ENCODE results near the gene TBX2. TPM values are rescaled to one million over a fixed set of nuclear protein-coding genes. Genes with fewer than 3 reads are reported as not detected.

Gene TBX2
- total and polyA plus RNA-seq, 2 of the 13 experiments (the other 11 are each of a cell fraction or from before 2014, with no cell fraction given): 2.8 to 15.3 TPM

DNA sequence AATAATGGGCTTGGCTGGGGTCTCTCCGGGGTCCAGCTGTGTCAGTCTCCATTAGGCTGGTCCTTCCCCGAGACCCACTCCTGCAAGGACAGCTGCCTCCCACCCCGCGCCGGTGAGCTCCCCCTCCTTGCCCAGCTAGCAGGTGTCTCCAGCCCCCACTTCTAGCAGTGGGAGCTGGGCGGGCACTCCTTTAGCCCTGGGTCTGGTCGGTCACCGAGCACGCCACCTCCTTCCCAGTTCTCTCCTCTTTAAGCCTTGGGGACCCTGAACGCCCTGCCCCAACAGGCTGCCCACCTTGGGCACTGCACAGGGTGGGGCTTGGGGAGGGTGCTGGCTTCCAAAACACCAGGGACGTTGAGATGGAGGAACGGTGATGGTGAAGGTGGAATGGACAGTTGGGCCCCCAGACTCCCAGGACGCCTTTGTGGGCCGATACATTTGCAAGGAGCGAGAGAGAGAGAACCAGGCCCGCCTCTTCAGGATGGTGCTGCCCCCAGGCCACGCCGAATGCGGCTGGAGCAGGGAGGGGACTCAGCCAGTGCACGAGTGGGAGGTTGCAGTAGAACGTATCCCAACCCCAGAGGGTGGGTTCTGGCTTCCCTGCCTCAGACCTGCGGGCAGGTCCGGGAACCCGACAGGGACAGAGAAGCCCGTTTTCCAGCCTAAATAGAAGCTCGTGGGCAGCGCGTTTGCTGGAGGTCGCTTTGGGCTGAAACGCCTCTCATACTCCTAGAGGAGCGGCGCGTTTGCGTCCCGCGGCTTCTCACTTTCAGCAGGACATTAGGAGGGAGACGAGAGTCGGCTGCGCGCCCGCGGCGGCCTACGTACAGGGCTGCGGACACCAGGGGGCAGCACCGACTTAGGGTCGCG, 10.7 kb downstream of the TBX2 start (continued):
- TF ChIP-seq, protein P1, sequence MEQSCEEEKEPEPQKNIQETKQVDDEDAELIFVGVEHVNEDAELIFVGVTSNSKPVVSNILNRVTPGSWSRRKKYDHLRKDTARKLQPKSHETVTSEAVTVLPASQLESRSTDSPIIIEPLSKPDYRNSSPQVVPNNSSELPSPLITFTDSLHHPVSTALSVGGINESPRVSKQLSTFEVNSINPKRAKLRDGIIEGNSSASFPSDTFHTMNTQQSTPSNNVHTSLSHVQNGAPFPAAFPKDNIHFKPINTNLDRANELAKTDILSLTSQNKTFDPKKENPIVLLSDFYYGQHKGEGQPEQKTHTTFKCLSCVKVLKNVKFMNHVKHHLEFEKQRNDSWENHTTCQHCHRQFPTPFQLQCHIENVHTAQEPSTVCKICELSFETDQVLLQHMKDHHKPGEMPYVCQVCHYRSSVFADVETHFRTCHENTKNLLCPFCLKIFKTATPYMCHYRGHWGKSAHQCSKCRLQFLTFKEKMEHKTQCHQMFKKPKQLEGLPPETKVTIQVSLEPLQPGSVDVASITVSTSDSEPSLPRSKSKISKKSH (CRISPR knock-in tag; IDR thresholded peaks at IDR 0.05; ENCODE audit: borderline replicate concordance): peak; percentile 38; the same call in 1 of the 2 replicates
- TF ChIP-seq NFRKB (IDR thresholded peaks at IDR 0.05) (no peak), DPF2 (CRISPR knock-in tag; IDR thresholded peaks at IDR 0.05; ENCODE audit: borderline replicate concordance, low read depth) (no peak), ZSCAN9 (CRISPR knock-in tag; IDR thresholded peaks at IDR 0.05; ENCODE audit: borderline replicate concordance) (no peak), ZBTB38 (CRISPR knock-in tag; IDR thresholded peaks at IDR 0.05) (peak; percentile 21; the same call in 1 of the 2 replicates), TMF1 (CRISPR knock-in tag; IDR thresholded peaks at IDR 0.05; ENCODE audit: low read depth) (no peak), SRSF4 (IDR thresholded peaks at IDR 0.05; ENCODE audit: low read depth, low read length, poor library complexity, severe bottlenecking) (no peak), MAFG (CRISPR knock-in tag; IDR thresholded peaks at IDR 0.05) (no peak), GZF1 (CRISPR knock-in tag; IDR thresholded peaks at IDR 0.05) (no peak), ELF4 (CRISPR knock-in tag; IDR thresholded peaks at IDR 0.05; ENCODE audit: borderline replicate concordance) (no peak), MLLT10 (CRISPR knock-in tag; IDR thresholded peaks at IDR 0.05) (no peak), AGO2 (optimal IDR thresholded peaks at IDR 0.05; ENCODE audit: low read depth, low read length) (peak; percentile 78), ZNF768 (CRISPR knock-in tag; IDR thresholded peaks at IDR 0.05) (peak; percentile 26; the same call in 1 of the 2 replicates), ZNF121 (CRISPR knock-in tag; IDR thresholded peaks at IDR 0.05) (no peak), ATRX (CRISPR knock-in tag; IDR thresholded peaks at IDR 0.05; ENCODE audit: borderline replicate concordance) (no peak)
- TF ChIP-seq, protein P2, sequence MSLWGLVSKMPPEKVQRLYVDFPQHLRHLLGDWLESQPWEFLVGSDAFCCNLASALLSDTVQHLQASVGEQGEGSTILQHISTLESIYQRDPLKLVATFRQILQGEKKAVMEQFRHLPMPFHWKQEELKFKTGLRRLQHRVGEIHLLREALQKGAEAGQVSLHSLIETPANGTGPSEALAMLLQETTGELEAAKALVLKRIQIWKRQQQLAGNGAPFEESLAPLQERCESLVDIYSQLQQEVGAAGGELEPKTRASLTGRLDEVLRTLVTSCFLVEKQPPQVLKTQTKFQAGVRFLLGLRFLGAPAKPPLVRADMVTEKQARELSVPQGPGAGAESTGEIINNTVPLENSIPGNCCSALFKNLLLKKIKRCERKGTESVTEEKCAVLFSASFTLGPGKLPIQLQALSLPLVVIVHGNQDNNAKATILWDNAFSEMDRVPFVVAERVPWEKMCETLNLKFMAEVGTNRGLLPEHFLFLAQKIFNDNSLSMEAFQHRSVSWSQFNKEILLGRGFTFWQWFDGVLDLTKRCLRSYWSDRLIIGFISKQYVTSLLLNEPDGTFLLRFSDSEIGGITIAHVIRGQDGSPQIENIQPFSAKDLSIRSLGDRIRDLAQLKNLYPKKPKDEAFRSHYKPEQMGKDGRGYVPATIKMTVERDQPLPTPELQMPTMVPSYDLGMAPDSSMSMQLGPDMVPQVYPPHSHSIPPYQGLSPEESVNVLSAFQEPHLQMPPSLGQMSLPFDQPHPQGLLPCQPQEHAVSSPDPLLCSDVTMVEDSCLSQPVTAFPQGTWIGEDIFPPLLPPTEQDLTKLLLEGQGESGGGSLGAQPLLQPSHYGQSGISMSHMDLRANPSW (CRISPR knock-in tag; IDR thresholded peaks at IDR 0.05; ENCODE audit: borderline replicate concordance): no peak
- TF ChIP-seq, protein P3, sequence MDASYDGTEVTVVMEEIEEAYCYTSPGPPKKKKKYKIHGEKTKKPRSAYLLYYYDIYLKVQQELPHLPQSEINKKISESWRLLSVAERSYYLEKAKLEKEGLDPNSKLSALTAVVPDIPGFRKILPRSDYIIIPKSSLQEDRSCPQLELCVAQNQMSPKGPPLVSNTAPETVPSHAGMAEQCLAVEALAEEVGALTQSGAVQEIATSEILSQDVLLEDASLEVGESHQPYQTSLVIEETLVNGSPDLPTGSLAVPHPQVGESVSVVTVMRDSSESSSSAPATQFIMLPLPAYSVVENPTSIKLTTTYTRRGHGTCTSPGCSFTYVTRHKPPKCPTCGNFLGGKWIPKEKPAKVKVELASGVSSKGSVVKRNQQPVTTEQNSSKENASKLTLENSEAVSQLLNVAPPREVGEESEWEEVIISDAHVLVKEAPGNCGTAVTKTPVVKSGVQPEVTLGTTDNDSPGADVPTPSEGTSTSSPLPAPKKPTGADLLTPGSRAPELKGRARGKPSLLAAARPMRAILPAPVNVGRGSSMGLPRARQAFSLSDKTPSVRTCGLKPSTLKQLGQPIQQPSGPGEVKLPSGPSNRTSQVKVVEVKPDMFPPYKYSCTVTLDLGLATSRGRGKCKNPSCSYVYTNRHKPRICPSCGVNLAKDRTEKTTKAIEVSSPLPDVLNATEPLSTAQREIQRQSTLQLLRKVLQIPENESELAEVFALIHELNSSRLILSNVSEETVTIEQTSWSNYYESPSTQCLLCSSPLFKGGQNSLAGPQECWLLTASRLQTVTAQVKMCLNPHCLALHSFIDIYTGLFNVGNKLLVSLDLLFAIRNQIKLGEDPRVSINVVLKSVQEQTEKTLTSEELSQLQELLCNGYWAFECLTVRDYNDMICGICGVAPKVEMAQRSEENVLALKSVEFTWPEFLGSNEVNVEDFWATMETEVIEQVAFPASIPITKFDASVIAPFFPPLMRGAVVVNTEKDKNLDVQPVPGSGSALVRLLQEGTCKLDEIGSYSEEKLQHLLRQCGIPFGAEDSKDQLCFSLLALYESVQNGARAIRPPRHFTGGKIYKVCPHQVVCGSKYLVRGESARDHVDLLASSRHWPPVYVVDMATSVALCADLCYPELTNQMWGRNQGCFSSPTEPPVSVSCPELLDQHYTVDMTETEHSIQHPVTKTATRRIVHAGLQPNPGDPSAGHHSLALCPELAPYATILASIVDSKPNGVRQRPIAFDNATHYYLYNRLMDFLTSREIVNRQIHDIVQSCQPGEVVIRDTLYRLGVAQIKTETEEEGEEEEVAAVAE (CRISPR knock-in tag; IDR thresholded peaks at IDR 0.05; ENCODE audit: borderline replicate concordance): no peak
- TF ChIP-seq, protein P4, sequence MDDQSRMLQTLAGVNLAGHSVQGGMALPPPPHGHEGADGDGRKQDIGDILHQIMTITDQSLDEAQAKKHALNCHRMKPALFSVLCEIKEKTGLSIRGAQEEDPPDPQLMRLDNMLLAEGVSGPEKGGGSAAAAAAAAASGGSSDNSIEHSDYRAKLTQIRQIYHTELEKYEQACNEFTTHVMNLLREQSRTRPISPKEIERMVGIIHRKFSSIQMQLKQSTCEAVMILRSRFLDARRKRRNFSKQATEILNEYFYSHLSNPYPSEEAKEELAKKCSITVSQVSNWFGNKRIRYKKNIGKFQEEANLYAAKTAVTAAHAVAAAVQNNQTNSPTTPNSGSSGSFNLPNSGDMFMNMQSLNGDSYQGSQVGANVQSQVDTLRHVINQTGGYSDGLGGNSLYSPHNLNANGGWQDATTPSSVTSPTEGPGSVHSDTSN (CRISPR knock-in tag; IDR thresholded peaks at IDR 0.05; ENCODE audit: borderline replicate concordance): no peak
